Measurements from ENCODE around the gene ACTA2. TPM values are rescaled to one million over a fixed set of nuclear protein-coding genes. Genes with fewer than 3 reads are reported as not detected.

ACTA2 gene
- total and polyA plus RNA-seq, 2 donors (not counting 1 experiment from before 2014, with no cell fraction given) = 1.8 to 3.7 TPM

- H3K4me2 ChIP-seq (replicated peaks; ENCODE audit: low read depth, low read length, poor library complexity, severe bottlenecking) = no peak overlapping the region
- no peaks in the 10 kb centered on the region for H3K36me3 ChIP-seq (replicated peaks in 1 of 2; ENCODE audit: control extremely low read depth in 1 of 2, control insufficient read depth in 1 of 2, extremely low read depth in 1 of 2, insufficient read depth in 2 of 2, low read length in 1 of 2)
- H3K79me2 ChIP-seq (ENCODE audit: control insufficient read depth, insufficient read depth, low read length) = no peaks in the 10 kb centered on the region
- no peaks in the 10 kb centered on the region for H3K9me3 Mint-ChIP-seq (ENCODE audit: insufficient read depth)
- H3K27ac ChIP-seq (ENCODE audit: low read length in 2 of 2) = no peak overlapping the region
- DNase-seq (no peak), ATAC-seq (ENCODE audit: low read depth) (no peak)
- intact Hi-C loops (cut with micrococcal nuclease) = no loop called here
- no peaks in the 10 kb centered on the region for H4K20me1 ChIP-seq (ENCODE audit: control insufficient read depth, insufficient read depth, low read length, poor library complexity, severe bottlenecking)
- no peaks in the 10 kb centered on the region for H3K9me3 ChIP-seq (ENCODE audit: control extremely low read depth in 1 of 3, control insufficient read depth in 2 of 3, insufficient read depth in 1 of 3, low read length in 2 of 3)
- TF ChIP-seq CTCF (IDR thresholded peaks at IDR 0.05) = no peak
- TF ChIP-seq EZH2 (IDR thresholded peaks at IDR 0.05; ENCODE audit: borderline replicate concordance, insufficient read depth, low read depth, low read length, poor library complexity, severe bottlenecking) = no peak
- H3K9ac ChIP-seq (ENCODE audit: low read length) = no peak overlapping the region
- ChIA-PET POLR2A (no interaction called here), CTCF (interaction anchor here (0.8 kb wide), 1 partner anchor 23 kb away, joined by 4 read pairs; no protein-coding TSS in a partner anchor)
- no peaks in the 10 kb centered on the region for H3K4me1 ChIP-seq (ENCODE audit: control insufficient read depth in 2 of 2, insufficient read depth in 2 of 2, low read length in 2 of 2)
- no peaks in the 10 kb centered on the region for H3K4me1 Mint-ChIP-seq
- no peak overlapping the region for H3K27ac Mint-ChIP-seq
- H2AFZ ChIP-seq (ENCODE audit: insufficient read depth, low read depth, low read length, poor library complexity, severe bottlenecking) = no peak overlapping the region
- H3K27me3 Mint-ChIP-seq = no peaks in the 10 kb centered on the region
- no CpG with 5 or more reads among the region's 2 CpGs for WGBS (ENCODE audit: insufficient coverage)
- no peaks in the 10 kb centered on the region for H3K27me3 ChIP-seq (replicated peaks in 1 of 4; ENCODE audit: control extremely low read depth in 1 of 4, control insufficient read depth in 3 of 4, insufficient read depth in 4 of 4, low read length in 3 of 4)
- H3K4me3 ChIP-seq (ENCODE audit: control extremely low read depth in 1 of 5, extremely low read depth in 1 of 5, insufficient read depth in 1 of 5, low read depth in 2 of 5, low read length in 4 of 5) = no peak overlapping the region
- no peak overlapping the region for H3K4me3 Mint-ChIP-seq
These were observed 15.8 kb upstream of the ACTA2 start for GRCh38 chr10:88968391-88968790.

- H3K27me3 Mint-ChIP-seq = no peaks in the 10 kb centered on the region
- no peaks in the 10 kb centered on the region for H3K9me3 ChIP-seq (ENCODE audit: control extremely low read depth in 1 of 3, control insufficient read depth in 2 of 3, insufficient read depth in 1 of 3, low read length in 2 of 3)
- H4K20me1 ChIP-seq (ENCODE audit: control insufficient read depth, insufficient read depth, low read length, poor library complexity, severe bottlenecking) = no peaks in the 10 kb centered on the region
- ChIA-PET CTCF (no interaction called here), POLR2A (no interaction called here)
- H3K9me3 Mint-ChIP-seq (ENCODE audit: insufficient read depth) = no peaks in the 10 kb centered on the region
- H3K4me1 Mint-ChIP-seq = no peaks in the 10 kb centered on the region
- no peak overlapping the region for H3K4me2 ChIP-seq (replicated peaks; ENCODE audit: low read depth, low read length, poor library complexity, severe bottlenecking)
- H3K4me3 Mint-ChIP-seq = no peak overlapping the region
- H2AFZ ChIP-seq (ENCODE audit: insufficient read depth, low read depth, low read length, poor library complexity, severe bottlenecking) = no peak overlapping the region
- H3K4me3 ChIP-seq (ENCODE audit: control extremely low read depth in 1 of 5, extremely low read depth in 1 of 5, insufficient read depth in 1 of 5, low read depth in 2 of 5, low read length in 4 of 5) = no peak overlapping the region
- H3K27me3 ChIP-seq (replicated peaks in 1 of 4; ENCODE audit: control extremely low read depth in 1 of 4, control insufficient read depth in 3 of 4, insufficient read depth in 4 of 4, low read length in 3 of 4) = no peaks in the 10 kb centered on the region
- no peak overlapping the region for H3K9ac ChIP-seq (ENCODE audit: low read length)
- H3K79me2 ChIP-seq (ENCODE audit: control insufficient read depth, insufficient read depth, low read length) = no peaks in the 10 kb centered on the region
- no peak for TF ChIP-seq CTCF (IDR thresholded peaks at IDR 0.05)
- TF ChIP-seq EZH2 (IDR thresholded peaks at IDR 0.05; ENCODE audit: borderline replicate concordance, insufficient read depth, low read depth, low read length, poor library complexity, severe bottlenecking) = no peak
- H3K4me1 ChIP-seq (ENCODE audit: control insufficient read depth in 2 of 2, insufficient read depth in 2 of 2, low read length in 2 of 2) = no peaks in the 10 kb centered on the region
- H3K36me3 ChIP-seq (replicated peaks in 1 of 2; ENCODE audit: control extremely low read depth in 1 of 2, control insufficient read depth in 1 of 2, extremely low read depth in 1 of 2, insufficient read depth in 2 of 2, low read length in 1 of 2) = no peaks in the 10 kb centered on the region
- intact Hi-C loops (cut with micrococcal nuclease) = no loop called here
- no peak overlapping the region for H3K27ac Mint-ChIP-seq
- H3K27ac ChIP-seq (ENCODE audit: low read length in 2 of 2) = no peak overlapping the region
- no CpG with 5 or more reads among the region's 3 CpGs for WGBS (ENCODE audit: insufficient coverage)
- ATAC-seq (ENCODE audit: low read depth) = no peak
- no peak for DNase-seq
These were observed 14.2 kb upstream of the ACTA2 start for GRCh38 chr10:88966797-88967196.
